Endodermal cell (in vitro differentiated cells): Measurements from ENCODE around the gene ASTL. TPM values are rescaled to one million over a fixed set of nuclear protein-coding genes. Genes with fewer than 3 reads are reported as not detected.

ENCODE experiments used
- DNase-seq: peaks from one replicate; pipeline ENCODE4 v3.0.0-alpha.2; 2017
- H3K27ac ChIP-seq: 2 replicates; pipeline ENCODE4 v1.5.1; 2013; ENCODE audit warnings: mild to moderate bottlenecking, low read depth, low read length, moderate library complexity
- H3K27me3 ChIP-seq: 2 replicates; pipeline ENCODE4 v1.6.1; 2013; ENCODE audit warnings: mild to moderate bottlenecking, low read length, moderate library complexity; ENCODE audit not compliant: insufficient read depth, control insufficient read depth, poor library complexity, severe bottlenecking
- H3K36me3 ChIP-seq: 2 replicates; pipeline ENCODE4 v1.7.0; 2013; ENCODE audit warnings: mild to moderate bottlenecking, low read length, moderate library complexity; ENCODE audit not compliant: control insufficient read depth, insufficient read depth
- H3K4me1 ChIP-seq: one replicate; pipeline ENCODE4 v1.7.0; 2013; ENCODE audit warnings: low read length; ENCODE audit not compliant: control insufficient read depth, insufficient read depth
- H3K4me3 ChIP-seq: 2 replicates; pipeline ENCODE4 v1.5.1; 2013; ENCODE audit warnings: mild to moderate bottlenecking, low read length, moderate library complexity
- H3K9ac ChIP-seq: 2 replicates; pipeline ENCODE4 v1.6.1; 2013; ENCODE audit warnings: mild to moderate bottlenecking, low read length, moderate library complexity; ENCODE audit not compliant: poor library complexity, severe bottlenecking; ENCODE audit errors: extremely low read depth
- H3K9me3 ChIP-seq: 2 replicates; pipeline ENCODE4 v1.6.1; 2013; ENCODE audit warnings: mild to moderate bottlenecking, low read length, moderate library complexity; ENCODE audit not compliant: control insufficient read depth
- H3K27ac Mint-ChIP-seq: 2 replicates; pipeline ENCODE4 v1.8.0; 2020; ENCODE audit warnings: mixed read lengths
- H3K27me3 Mint-ChIP-seq: 2 replicates; pipeline ENCODE4 v1.8.0; 2021; ENCODE audit warnings: mild to moderate bottlenecking, mixed read lengths; ENCODE audit not compliant: insufficient read depth
- H3K36me3 Mint-ChIP-seq: 2 replicates; pipeline ENCODE4 v1.8.0; 2020; ENCODE audit warnings: low read depth, mixed read lengths
- H3K4me1 Mint-ChIP-seq: 2 replicates; pipeline ENCODE4 v1.8.0; 2020; ENCODE audit warnings: mixed read lengths
- H3K4me3 Mint-ChIP-seq: 2 replicates; pipeline ENCODE4 v1.8.0; 2020; ENCODE audit warnings: mild to moderate bottlenecking, moderate library complexity, mixed read lengths
- H3K9me3 Mint-ChIP-seq: 2 replicates; pipeline ENCODE4 v1.8.0; 2020; ENCODE audit warnings: mild to moderate bottlenecking, mixed read lengths
- CTCF ChIP-seq: fragments of 200-600 bp; sonication (generic); conservative IDR thresholded peaks from 2 replicates; pipeline ENCODE4 v1.5.0; 2021; ENCODE audit warnings: antibody characterized with exemption, mild to moderate bottlenecking
- WGBS, 2 experiments: methylation state at CpG; one replicate each; pipeline versions ENCODE4 v1.1.5 to v1.1.7; 2013; ENCODE audit warnings: missing lambda C conversion rate in 2 of 2, mixed read lengths in 1 of 2; ENCODE audit not compliant: insufficient coverage in 1 of 2, insufficient read length in 1 of 2; 5-methylcytosine and 5-hydroxymethylcytosine counted together
- total RNA-seq, 2 donors: library from RNA; stranded (reverse); fragmentation: NEBNext Ultra II Directional in 1 of 2; extraction: Animal tissue kit (Norgen Biotek cat#: 25700) in 1 of 2; gene quantifications; 2 replicates in 1 of 2; 3 replicates in 1 of 2; pipeline ENCODE4 v1.2.1, GENCODE V29; 2021

Gene ASTL
- total RNA-seq, 2 donors from 2014 or later, result not detected

GRCh38 chr2:96180521-96180920 is 42.2 kb upstream of the ASTL start:
- H3K4me3 ChIP-seq, result no peak overlapping the region
- no peaks in the 10 kb centered on the region for H3K27me3 ChIP-seq
- H3K9me3 Mint-ChIP-seq, result no peaks in the 10 kb centered on the region
- H3K9me3 ChIP-seq, result no peaks in the 10 kb centered on the region
- H3K27ac Mint-ChIP-seq, result no peak overlapping the region
- H3K4me1 ChIP-seq, result no peaks in the 10 kb centered on the region
- no peak overlapping the region for H3K27ac ChIP-seq
- DNase-seq, result no peak
- H3K4me3 Mint-ChIP-seq, result no peak overlapping the region
- H3K4me1 Mint-ChIP-seq, result no peaks in the 10 kb centered on the region
- no peak overlapping the region for H3K9ac ChIP-seq
- peaks cover 17% of the 10 kb centered on the region for H3K36me3 ChIP-seq
- H3K27me3 Mint-ChIP-seq, result no peaks in the 10 kb centered on the region
- TF ChIP-seq CTCF, result no peak
- H3K36me3 Mint-ChIP-seq, result peaks cover 16% of the 10 kb centered on the region

DNA sequence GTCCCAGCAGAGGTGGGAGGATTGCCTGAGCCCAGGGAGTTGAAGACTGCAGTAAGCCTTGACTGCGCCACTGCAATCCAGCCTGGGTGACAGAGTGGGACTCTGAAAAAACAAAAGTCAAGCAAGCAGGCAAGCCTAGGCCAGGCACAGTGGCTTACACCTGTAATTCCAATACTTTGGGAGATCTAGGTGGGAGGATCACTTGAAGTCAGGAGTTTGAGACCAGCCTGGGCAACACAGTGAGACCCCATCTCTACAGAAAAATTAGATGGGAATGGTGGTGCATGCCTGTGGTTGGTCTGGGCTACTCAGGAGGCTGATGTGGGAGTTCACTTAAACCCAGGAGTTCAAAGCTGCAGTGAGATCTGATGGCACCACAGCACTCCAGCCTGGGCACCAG is 41.7 kb upstream of the ASTL start:
- no peak for DNase-seq

GRCh38 chr2:96176661-96177060 is 38.4 kb upstream of the ASTL start:
- TF ChIP-seq CTCF, result no peak
- Histone ChIP-seq H3K36me3 (no peaks in the 10 kb centered on the region), H3K27me3 (no peaks in the 10 kb centered on the region), H3K4me1 (no peaks in the 10 kb centered on the region), H3K9me3 (no peaks in the 10 kb centered on the region), H3K9ac (no peak overlapping the region), H3K4me3 (no peak overlapping the region), H3K27ac (no peak overlapping the region)
- no peak overlapping the region for H3K27ac Mint-ChIP-seq
- H3K4me3 Mint-ChIP-seq, result no peak overlapping the region
- no peak for DNase-seq
- H3K9me3 Mint-ChIP-seq, result no peaks in the 10 kb centered on the region
- no peaks in the 10 kb centered on the region for H3K4me1 Mint-ChIP-seq
- WGBS, 2 experiments, result 97 to 100% methylated on average over 1 to 4 of the region's 4 CpGs
- H3K27me3 Mint-ChIP-seq, result no peaks in the 10 kb centered on the region
- no peaks in the 10 kb centered on the region for H3K36me3 Mint-ChIP-seq

More for the DNA sequence above, 41.7 kb upstream of the ASTL start:
- WGBS, 2 experiments, result 94 to 100% methylated on average over 1 of the region's 1 CpG
- Histone ChIP-seq H3K36me3 (peaks cover 11% of the 10 kb centered on the region), H3K9me3 (no peaks in the 10 kb centered on the region), H3K27ac (no peak overlapping the region), H3K27me3 (no peaks in the 10 kb centered on the region), H3K4me3 (no peak overlapping the region), H3K4me1 (no peaks in the 10 kb centered on the region), H3K9ac (no peak overlapping the region)
- Mint-ChIP-seq H3K27me3 (no peaks in the 10 kb centered on the region), H3K9me3 (no peaks in the 10 kb centered on the region), H3K27ac (no peak overlapping the region), H3K36me3 (peaks cover 11% of the 10 kb centered on the region), H3K4me1 (no peaks in the 10 kb centered on the region), H3K4me3 (no peak overlapping the region)
- no peak for TF ChIP-seq CTCF
